K562 (cell line): Measurements from ENCODE around the gene YAF2. TPM values are rescaled to one million over a fixed set of nuclear protein-coding genes. Genes with fewer than 3 reads are reported as not detected.
"Not testable (repeated sequence)": the region's sequence is repeated elsewhere in the genome, so short reads cannot be mapped to it uniquely, and the experiment has no call there.

ENCODE experiments used
- ATAC-seq: fragments of 200-7000 bp; cut with Tn5 transposase; 3 replicates; pipeline ENCODE4 v1.9.1; 2020; ENCODE audit warnings: moderate library complexity
- BruUV-seq: library from RNA; stranded (reverse); fragments of 400-500 nt; replicated peaks from 2 replicates; lab custom pipeline; 2021; lab: Mats Ljungman, UMichigan
- CTCF ChIA-PET: fragments of 300-600 bp; formaldehyde crosslinking; extraction: SDS; loops from one replicate; lab custom pipeline; 2021; ENCODE audit warnings: low intra/inter-chr PET ratio; lab: Yijun Ruan, JAX
- POLR2A ChIA-PET: fragments of 300-600, 350-650 bp; sonication (Branson Sonifier 250); formaldehyde crosslinking; extraction: SDS; loops from one replicate; lab custom pipeline; 2021; ENCODE audit warnings: antibody characterized with exemption, inconsistent platforms; lab: Yijun Ruan, JAX
- DNase-seq, 4 experiments: peaks; one replicate each; pipeline versions ENCODE4 v3.0.0 to v3.0.0-alpha.2; 2011 to 2018; ENCODE audit warnings: low spot score in 3 of 4, mixed read lengths in 3 of 4; ENCODE audit errors: extremely low read depth in 1 of 4
- FAIRE-seq: peaks from 2 replicates; lab custom pipeline; 2011; peaks lifted over from hg19 to GRCh38; lab: Jason Lieb, UNC
- H2AFZ ChIP-seq: 2 replicates; pipeline ENCODE4 v1.6.0; 2011; ENCODE audit warnings: low read depth, low read length, control low read depth, inconsistent platforms
- H3K27ac ChIP-seq: fragments of 200-600 bp; 3 replicates; pipeline ENCODE4 v1.8.0; 2011; ENCODE audit warnings: low read depth, mild to moderate bottlenecking, control low read depth, inconsistent platforms, low read length, moderate library complexity, mixed read lengths; ENCODE audit errors: extremely low read depth
- H3K27me3 ChIP-seq, 2 experiments: fragments of 300-600 bp in 1 of 2; 2 replicates in 1 of 2; 3 replicates in 1 of 2; pipeline versions ENCODE4 v1.6.0 to v1.8.0; 2011; ENCODE audit warnings: inconsistent platforms in 2 of 2, low read length in 2 of 2, mild to moderate bottlenecking in 1 of 2, mixed read lengths in 1 of 2, moderate library complexity in 1 of 2; ENCODE audit not compliant: control insufficient read depth in 2 of 2, insufficient read depth in 2 of 2
- H3K36me3 ChIP-seq: fragments of 300-600 bp; 3 replicates; pipeline ENCODE4 v1.8.0; 2011; ENCODE audit warnings: mild to moderate bottlenecking, low read length, inconsistent platforms; ENCODE audit not compliant: control insufficient read depth, insufficient read depth
- H3K4me1 ChIP-seq, 2 experiments: fragments of 200-600 bp in 1 of 2; replicated peaks in 1 of 2; 2 replicates in 1 of 2; 3 replicates in 1 of 2; pipeline versions ENCODE4 v1.5.1 to v1.8.0; 2011; ENCODE audit warnings: inconsistent platforms in 2 of 2, low read length in 2 of 2, mild to moderate bottlenecking in 1 of 2, mixed read lengths in 1 of 2, moderate library complexity in 1 of 2; ENCODE audit not compliant: control insufficient read depth in 2 of 2, insufficient read depth in 2 of 2
- H3K4me2 ChIP-seq: 2 replicates; pipeline ENCODE4 v1.6.1; 2011; ENCODE audit warnings: low read length, control low read depth, inconsistent platforms, mixed read lengths; ENCODE audit not compliant: insufficient read depth
- H3K4me3 ChIP-seq: fragments of 200-600 bp; sonication (generic), shearing (Covaris generic); 2 replicates; pipeline ENCODE4 v1.5.1; 2016; ENCODE audit warnings: control low read depth, inconsistent platforms
- H3K79me2 ChIP-seq: fragments of 200-600 bp; 3 replicates; pipeline ENCODE4 v1.8.0; 2011; ENCODE audit warnings: low read length, inconsistent platforms; ENCODE audit not compliant: control insufficient read depth, insufficient read depth
- H3K9ac ChIP-seq, 2 experiments: 2 replicates each; pipeline versions ENCODE4 v1.6.0 to v1.6.1; 2011; ENCODE audit warnings: low read depth in 2 of 2, low read length in 2 of 2, control low read depth in 1 of 2, inconsistent platforms in 1 of 2, mild to moderate bottlenecking in 1 of 2, mixed read lengths in 1 of 2; ENCODE audit not compliant: insufficient read depth in 1 of 2
- H3K9me1 ChIP-seq: one replicate; pipeline ENCODE4 v1.6.0; 2011; ENCODE audit warnings: inconsistent platforms, mild to moderate bottlenecking, low read length, moderate library complexity; ENCODE audit not compliant: control insufficient read depth, insufficient read depth
- H3K9me3 ChIP-seq: replicated peaks from 2 replicates; pipeline ENCODE4 v1.5.1; 2011; ENCODE audit warnings: low read depth, low read length, inconsistent platforms; ENCODE audit not compliant: control insufficient read depth, insufficient read depth
- H4K20me1 ChIP-seq: replicated peaks from 2 replicates; pipeline ENCODE4 v1.6.1; 2011; ENCODE audit warnings: low read length, inconsistent platforms, mixed read lengths; ENCODE audit not compliant: control insufficient read depth, insufficient read depth
- RFX1 ChIP-seq: fragments of 450-650 bp; IDR thresholded peaks from 2 replicates; pipeline ENCODE4 v1.6.1; 2016; ENCODE audit warnings: mild to moderate bottlenecking, moderate library complexity
- WGBS: fragments of 100-300 bp; shearing (Covaris generic); methylation state at CpG from one replicate; pipeline ENCODE4 v1.1.6; 2016; ENCODE audit warnings: low coverage, mixed read lengths; ENCODE audit not compliant: insufficient coverage; ENCODE audit errors: missing lambda C conversion rate; 5-methylcytosine and 5-hydroxymethylcytosine counted together
- in situ Hi-C: fragments of 300-500 bp; cut with MboI; formaldehyde crosslinking; loops from 4 replicates; pipeline ENCODE4 v1.15.0; 2018; ENCODE audit warnings: inconsistent platforms, mixed read lengths
- intact Hi-C: fragments of 100-400 bp; cut with micrococcal nuclease; formaldehyde crosslinking; loops from 2 replicates; pipeline ENCODE4 v1.14.2; 2022
- polyA plus RNA-seq, 8 experiments: library from polyadenylated mRNA; depleted of rRNA in 4 of 8; stranded (reverse) in 5 of 8; unstranded in 3 of 8; fragments of >200 nt; fragmentation: Nextera tagmentation in 2 of 8; fragmentation: Illumina TruSeq in 1 of 8; extraction: Ambion mirVana in 2 of 8; extraction: Trizol in 1 of 8; gene quantifications; 2 replicates each; pipeline versions ENCODE4 v1.2.1 to v1.2.3, GENCODE V29; 2011 to 2014; ENCODE audit warnings: inconsistent platforms in 1 of 8, missing spikeins in 1 of 8
- total RNA-seq, 7 experiments: library from RNA; depleted of rRNA in 6 of 7; stranded (reverse); fragments of >200 nt in 6 of 7; fragmentation: Illumina TruSeq in 2 of 7; extraction: Trizol in 2 of 7; gene quantifications; 2 replicates each; pipeline versions ENCODE4 v1.2.1 to v1.2.3, GENCODE V29; 2011 to 2021; ENCODE audit warnings: low replicate concordance in 1 of 7
- TF ChIP-seq, protein P1 (sequence below): fragments of 450-650 bp; IDR thresholded peaks from 2 replicates; pipeline ENCODE4 v1.6.1; 2018; ENCODE audit not compliant: partially characterized antibody

YAF2 gene
- total and polyA plus RNA-seq, 9 of the 15 experiments (the other 6 are each of a cell fraction or from before 2014, with no cell fraction given), result 10.6 to 26.4 (median 21.3) TPM

DNA sequence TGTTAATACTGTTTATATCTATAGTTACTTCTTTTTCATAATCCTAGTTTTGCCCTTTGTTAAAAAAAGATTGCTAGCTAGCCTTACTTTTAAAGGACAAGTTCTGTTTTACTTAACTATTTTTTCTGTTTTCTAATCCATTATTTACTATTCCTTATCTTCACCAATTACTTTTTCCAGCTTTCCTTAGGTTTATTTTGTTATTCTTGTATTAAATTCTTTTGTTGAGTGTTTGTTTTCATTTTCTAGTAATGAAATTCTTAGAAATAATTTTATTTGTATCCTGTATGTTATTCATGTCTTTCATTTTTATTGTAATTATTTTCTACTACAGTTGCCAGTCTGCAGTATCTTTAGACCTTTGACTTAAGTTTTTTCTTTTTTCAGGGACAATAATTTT is 47.7 kb downstream of the YAF2 start (continued):
- no peak for TF ChIP-seq RFX1
- TF ChIP-seq, all 486 proteins: peak for 0

DNA sequence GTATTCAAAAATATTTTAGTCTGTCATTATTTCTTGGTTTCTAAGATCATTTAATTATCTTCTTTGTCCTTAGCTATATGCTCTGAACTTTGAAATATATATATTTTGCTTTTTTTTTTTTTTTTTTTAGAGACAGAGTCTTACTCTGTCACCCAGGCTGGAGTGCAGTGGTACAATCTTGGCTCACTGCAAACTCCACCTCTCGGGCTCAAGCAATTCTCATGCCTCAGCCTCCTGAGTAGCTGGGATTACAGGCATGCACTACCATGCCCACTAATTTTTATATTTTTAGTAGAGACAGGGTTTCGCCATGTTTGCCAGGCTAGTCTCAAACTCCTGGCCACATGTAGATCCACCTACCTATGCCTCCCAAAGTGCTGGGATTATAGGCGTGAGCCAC is 49.8 kb downstream of the YAF2 start:
- H3K27ac ChIP-seq, H3K36me3 ChIP-seq, H3K4me2 ChIP-seq, in situ Hi-C loops, H3K9ac ChIP-seq, H3K79me2 ChIP-seq, H3K9me1 ChIP-seq, BruUV-seq, FAIRE-seq, CTCF ChIA-PET, H3K27me3 ChIP-seq, H3K9me3 ChIP-seq, H3K4me1 ChIP-seq, DNase-seq, H4K20me1 ChIP-seq, ATAC-seq, H2AFZ ChIP-seq, intact Hi-C loops, H3K4me3 ChIP-seq: not testable (repeated sequence)
- POLR2A ChIA-PET, result interaction anchor here (0.7 to 0.8 kb wide), 2 partner anchors 8 to 34 kb away, joined by 4 to 6 read pairs; no protein-coding TSS in a partner anchor
- TF ChIP-seq, protein P1, sequence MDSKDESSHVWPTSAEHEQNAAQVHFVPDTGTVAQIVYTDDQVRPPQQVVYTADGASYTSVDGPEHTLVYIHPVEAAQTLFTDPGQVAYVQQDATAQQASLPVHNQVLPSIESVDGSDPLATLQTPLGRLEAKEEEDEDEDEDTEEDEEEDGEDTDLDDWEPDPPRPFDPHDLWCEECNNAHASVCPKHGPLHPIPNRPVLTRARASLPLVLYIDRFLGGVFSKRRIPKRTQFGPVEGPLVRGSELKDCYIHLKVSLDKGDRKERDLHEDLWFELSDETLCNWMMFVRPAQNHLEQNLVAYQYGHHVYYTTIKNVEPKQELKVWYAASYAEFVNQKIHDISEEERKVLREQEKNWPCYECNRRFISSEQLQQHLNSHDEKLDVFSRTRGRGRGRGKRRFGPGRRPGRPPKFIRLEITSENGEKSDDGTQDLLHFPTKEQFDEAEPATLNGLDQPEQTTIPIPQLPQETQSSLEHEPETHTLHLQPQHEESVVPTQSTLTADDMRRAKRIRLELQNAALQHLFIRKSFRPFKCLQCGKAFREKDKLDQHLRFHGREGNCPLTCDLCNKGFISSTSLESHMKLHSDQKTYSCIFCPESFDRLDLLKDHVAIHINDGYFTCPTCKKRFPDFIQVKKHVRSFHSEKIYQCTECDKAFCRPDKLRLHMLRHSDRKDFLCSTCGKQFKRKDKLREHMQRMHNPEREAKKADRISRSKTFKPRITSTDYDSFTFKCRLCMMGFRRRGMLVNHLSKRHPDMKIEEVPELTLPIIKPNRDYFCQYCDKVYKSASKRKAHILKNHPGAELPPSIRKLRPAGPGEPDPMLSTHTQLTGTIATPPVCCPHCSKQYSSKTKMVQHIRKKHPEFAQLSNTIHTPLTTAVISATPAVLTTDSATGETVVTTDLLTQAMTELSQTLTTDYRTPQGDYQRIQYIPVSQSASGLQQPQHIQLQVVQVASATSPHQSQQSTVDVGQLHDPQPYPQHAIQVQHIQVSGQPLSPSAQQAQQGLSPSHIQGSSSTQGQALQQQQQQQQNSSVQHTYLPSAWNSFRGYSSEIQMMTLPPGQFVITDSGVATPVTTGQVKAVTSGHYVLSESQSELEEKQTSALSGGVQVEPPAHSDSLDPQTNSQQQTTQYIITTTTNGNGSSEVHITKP, result peak; percentile 36
- whole genome bisulfite sequencing, result 100% methylated on average over 3 of the region's 3 CpGs
